ENCODE data around the gene COL28A1. TPM values are rescaled to one million over a fixed set of nuclear protein-coding genes. Genes with fewer than 3 reads are reported as not detected.
"Not testable (repeated sequence)": the region's sequence is repeated elsewhere in the genome, so short reads cannot be mapped to it uniquely, and the experiment has no call there.

COL28A1 gene
- total RNA-seq, 1 donor from 2014 or later, result not detected

- intact Hi-C loops (cut with micrococcal nuclease), result no loop called here
These were observed 27.6 kb upstream of the COL28A1 start for GRCh38 chr7:7563269-7563668.

- intact Hi-C loops (cut with micrococcal nuclease), result no loop called here
These were observed 27.1 kb upstream of the COL28A1 start for GRCh38 chr7:7562736-7563135.

DNA sequence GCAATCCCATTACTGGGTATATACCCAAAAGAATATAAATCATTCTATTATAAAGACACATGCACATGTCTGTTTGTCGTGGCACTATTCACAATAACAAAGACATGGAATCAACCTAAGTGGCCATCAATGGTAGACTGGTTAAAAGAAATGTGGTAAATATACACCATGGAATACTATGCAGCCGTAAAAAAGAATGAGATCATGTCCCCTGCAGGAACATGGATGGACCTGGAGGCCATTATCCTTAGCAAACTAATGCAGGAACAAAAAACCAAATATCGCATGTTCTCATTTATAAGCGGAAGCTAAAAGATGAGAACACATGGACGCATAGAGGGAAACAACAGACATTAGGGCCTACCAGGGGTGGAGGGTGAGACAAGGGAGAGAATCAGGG, 25.9 kb upstream of the COL28A1 start:
- intact Hi-C loops (cut with micrococcal nuclease), result not testable (repeated sequence)

GRCh38 chr7:7557252-7557651, 21.6 kb upstream of the COL28A1 start:
- intact Hi-C loops (cut with micrococcal nuclease), result no loop called here

DNA sequence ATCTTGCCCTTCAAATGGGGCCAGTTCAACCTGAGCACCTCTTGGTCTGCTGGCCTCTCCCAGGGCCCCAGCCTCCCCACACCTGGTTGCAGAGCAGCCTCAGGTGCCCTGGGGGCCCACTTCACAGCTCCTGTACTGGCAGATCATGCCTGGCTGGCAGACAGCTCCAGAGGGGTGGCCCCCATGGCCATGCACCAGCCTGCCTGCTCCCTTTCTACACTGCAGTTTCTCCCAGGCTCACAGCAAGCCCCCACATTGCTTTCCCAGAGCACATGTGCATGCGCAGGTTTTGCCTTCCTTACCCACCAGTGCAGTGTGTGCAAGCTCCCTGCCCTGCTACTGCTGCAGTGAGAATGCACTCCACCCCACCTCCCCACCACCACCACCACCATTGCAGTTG, 21.2 kb upstream of the COL28A1 start:
- intact Hi-C loops (cut with micrococcal nuclease), result no loop called here

GRCh38 chr7:7554649-7555575, 19.2 kb upstream of the COL28A1 start:
- intact Hi-C loops (cut with micrococcal nuclease), result no loop called here

GRCh38 chr7:7554021-7554432, 18.4 kb upstream of the COL28A1 start:
- intact Hi-C loops (cut with micrococcal nuclease), result no loop called here

GRCh38 chr7:7553386-7553785, 17.7 kb upstream of the COL28A1 start:
- intact Hi-C loops (cut with micrococcal nuclease), result no loop called here

- intact Hi-C loops (cut with micrococcal nuclease), result no loop called here
These were observed 16.5 kb upstream of the COL28A1 start for GRCh38 chr7:7552199-7552598.

DNA sequence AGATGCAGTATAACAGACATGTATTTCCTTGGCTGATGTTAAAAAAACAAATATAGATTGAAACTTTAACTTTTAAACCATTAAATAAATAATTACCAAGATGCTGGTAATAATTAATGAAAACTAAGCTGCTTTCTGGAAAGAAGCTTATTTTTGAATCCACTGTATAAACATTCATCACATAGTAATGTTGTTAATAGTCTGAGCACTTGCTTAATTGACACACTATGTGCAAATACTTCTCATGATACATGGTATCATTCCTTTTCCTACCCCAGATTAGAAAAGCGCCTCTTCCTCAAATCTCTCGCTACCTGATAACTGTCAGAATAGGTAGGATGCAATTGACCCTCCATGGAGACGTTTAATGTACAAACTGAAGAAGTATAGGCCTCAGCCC, 15.0 kb upstream of the COL28A1 start:
- intact Hi-C loops (cut with micrococcal nuclease), result no loop called here

GRCh38 chr7:7548407-7548806, 12.7 kb upstream of the COL28A1 start:
- intact Hi-C loops (cut with micrococcal nuclease), result no loop called here

- intact Hi-C loops (cut with micrococcal nuclease), result loop anchor here (5.0 kb wide), 1 partner anchor 590 kb away; no protein-coding TSS in a partner anchor
These were observed 6.7 kb upstream of the COL28A1 start for GRCh38 chr7:7542251-7542835.

GRCh38 chr7:7539711-7540110, 4.0 kb upstream of the COL28A1 start:
- intact Hi-C loops (cut with micrococcal nuclease), result loop anchor here (5.0 kb wide), 1 partner anchor 587 kb away; no protein-coding TSS in a partner anchor

- intact Hi-C loops (cut with micrococcal nuclease), result no loop called here
These were observed 3.5 kb upstream of the COL28A1 start for GRCh38 chr7:7539152-7539551.

- intact Hi-C loops (cut with micrococcal nuclease), result no loop called here
These were observed 2.0 kb upstream of the COL28A1 start for GRCh38 chr7:7537711-7538110.

GRCh38 chr7:7536396-7537019, 835 bp upstream of the COL28A1 start:
- intact Hi-C loops (cut with micrococcal nuclease), result no loop called here

GRCh38 chr7:7533831-7534430, 1.7 kb downstream of the COL28A1 start:
- intact Hi-C loops (cut with micrococcal nuclease), result no loop called here

- intact Hi-C loops (cut with micrococcal nuclease), result no loop called here
These were observed 6.3 kb downstream of the COL28A1 start for GRCh38 chr7:7529328-7529727.

- intact Hi-C loops (cut with micrococcal nuclease), result no loop called here
These were observed 8.6 kb downstream of the COL28A1 start for GRCh38 chr7:7527047-7527446.

DNA sequence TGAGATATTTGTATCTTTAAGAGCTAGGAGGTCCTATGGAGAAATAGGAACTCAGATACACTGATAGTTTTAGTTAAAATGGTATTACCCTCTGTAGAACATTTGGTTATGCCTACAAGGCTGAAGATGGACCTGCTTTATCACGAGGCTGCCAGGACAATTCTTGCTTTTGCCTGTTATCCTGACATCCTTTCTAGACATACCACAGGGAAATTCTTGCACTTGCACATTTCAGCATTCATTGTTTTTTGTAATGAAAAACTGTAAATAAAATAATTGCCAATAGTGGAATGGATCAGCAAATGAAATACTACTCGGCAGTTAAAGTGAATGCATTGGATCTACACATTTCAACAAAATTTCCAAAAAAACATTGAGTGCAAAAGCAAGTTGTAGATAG, 9.7 kb downstream of the COL28A1 start:
- intact Hi-C loops (cut with micrococcal nuclease), result no loop called here

- intact Hi-C loops (cut with micrococcal nuclease), result no loop called here
These were observed 11.6 kb downstream of the COL28A1 start for GRCh38 chr7:7524121-7524520.

DNA sequence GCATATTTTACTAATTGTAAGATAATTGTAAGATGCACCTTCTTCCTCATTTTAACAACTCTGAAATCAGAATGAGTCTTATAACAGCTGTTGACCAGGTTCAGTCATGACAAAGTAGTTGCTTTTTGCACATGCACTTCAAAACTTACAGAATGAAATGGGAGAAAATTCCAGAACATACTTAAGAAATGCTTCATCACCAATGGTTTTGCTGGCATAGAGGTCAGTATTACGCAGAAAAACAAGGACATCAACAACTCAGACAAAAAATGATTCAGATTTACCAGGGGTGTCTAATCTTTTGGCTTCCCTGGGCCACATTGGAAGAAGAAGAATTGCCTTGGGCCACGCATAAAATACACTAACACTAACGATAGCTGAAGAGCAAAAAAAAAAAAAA, 13.3 kb downstream of the COL28A1 start:
- intact Hi-C loops (cut with micrococcal nuclease), result no loop called here
